ENCODE measurements around the gene MRPL49. TPM values are rescaled to one million over a fixed set of nuclear protein-coding genes. Genes with fewer than 3 reads are reported as not detected.

The MRPL49 gene
- total and polyA plus RNA-seq, 2 of the 13 experiments (the other 11 are each of a cell fraction or from before 2014, with no cell fraction given), result 39.2 to 53.3 TPM

DNA sequence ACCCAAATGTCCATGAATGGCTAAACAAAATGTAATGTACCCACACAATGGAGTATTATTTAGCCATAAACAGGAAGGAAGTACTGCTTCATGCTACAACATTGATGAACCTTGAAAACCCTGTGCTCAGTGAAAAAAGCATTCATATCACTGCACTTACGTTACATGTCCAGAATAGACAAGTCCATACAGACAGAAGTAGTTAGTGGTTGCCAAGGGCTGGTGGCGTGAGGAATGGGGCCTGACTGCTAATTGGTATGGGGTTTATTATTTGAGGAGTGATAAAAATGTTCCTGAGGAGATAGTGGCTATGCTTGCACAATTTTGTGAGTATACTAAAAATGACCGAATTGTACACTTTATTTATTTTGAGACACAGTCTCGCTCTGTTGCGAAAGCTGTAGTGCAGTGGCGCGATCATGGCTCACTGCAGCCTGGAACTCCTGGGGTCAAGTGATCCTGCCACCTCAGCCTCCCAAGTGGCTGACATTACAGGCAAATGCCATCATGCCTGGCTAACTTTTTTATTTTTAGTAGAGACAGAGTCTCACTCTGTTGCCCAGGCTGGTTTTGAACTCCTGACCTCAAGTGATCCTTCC is 19.9 kb downstream of the MRPL49 start (continued):
- TF ChIP-seq, protein P1, sequence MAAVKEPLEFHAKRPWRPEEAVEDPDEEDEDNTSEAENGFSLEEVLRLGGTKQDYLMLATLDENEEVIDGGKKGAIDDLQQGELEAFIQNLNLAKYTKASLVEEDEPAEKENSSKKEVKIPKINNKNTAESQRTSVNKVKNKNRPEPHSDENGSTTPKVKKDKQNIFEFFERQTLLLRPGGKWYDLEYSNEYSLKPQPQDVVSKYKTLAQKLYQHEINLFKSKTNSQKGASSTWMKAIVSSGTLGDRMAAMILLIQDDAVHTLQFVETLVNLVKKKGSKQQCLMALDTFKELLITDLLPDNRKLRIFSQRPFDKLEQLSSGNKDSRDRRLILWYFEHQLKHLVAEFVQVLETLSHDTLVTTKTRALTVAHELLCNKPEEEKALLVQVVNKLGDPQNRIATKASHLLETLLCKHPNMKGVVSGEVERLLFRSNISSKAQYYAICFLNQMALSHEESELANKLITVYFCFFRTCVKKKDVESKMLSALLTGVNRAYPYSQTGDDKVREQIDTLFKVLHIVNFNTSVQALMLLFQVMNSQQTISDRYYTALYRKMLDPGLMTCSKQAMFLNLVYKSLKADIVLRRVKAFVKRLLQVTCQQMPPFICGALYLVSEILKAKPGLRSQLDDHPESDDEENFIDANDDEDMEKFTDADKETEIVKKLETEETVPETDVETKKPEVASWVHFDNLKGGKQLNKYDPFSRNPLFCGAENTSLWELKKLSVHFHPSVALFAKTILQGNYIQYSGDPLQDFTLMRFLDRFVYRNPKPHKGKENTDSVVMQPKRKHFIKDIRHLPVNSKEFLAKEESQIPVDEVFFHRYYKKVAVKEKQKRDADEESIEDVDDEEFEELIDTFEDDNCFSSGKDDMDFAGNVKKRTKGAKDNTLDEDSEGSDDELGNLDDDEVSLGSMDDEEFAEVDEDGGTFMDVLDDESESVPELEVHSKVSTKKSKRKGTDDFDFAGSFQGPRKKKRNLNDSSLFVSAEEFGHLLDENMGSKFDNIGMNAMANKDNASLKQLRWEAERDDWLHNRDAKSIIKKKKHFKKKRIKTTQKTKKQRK (IDR thresholded peaks at IDR 0.05; ENCODE audit: low read length), result no peak
- TF ChIP-seq, protein P2, sequence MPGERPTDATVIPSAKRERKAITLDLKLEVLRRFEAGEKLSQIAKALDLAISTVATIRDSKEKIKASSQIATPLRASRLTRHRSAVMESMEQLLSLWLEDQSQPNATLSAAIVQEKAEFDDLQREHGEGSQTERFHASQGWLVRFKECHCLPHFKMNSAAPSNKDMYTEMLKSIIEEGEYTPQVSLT (CRISPR knock-in tag; IDR thresholded peaks at IDR 0.05; ENCODE audit: borderline replicate concordance, low read depth), result no peak
- TF ChIP-seq ZNF441 (CRISPR knock-in tag; IDR thresholded peaks at IDR 0.05; ENCODE audit: borderline replicate concordance) (no peak), KDM5B (CRISPR knock-in tag; IDR thresholded peaks at IDR 0.05; ENCODE audit: borderline replicate concordance) (no peak), TRIM24 (CRISPR knock-in tag; IDR thresholded peaks at IDR 0.05) (no peak), FOXO1 (CRISPR knock-in tag; IDR thresholded peaks at IDR 0.05) (no peak), RFX3 (CRISPR knock-in tag; IDR thresholded peaks at IDR 0.05) (no peak)
- TF ChIP-seq, protein P3, sequence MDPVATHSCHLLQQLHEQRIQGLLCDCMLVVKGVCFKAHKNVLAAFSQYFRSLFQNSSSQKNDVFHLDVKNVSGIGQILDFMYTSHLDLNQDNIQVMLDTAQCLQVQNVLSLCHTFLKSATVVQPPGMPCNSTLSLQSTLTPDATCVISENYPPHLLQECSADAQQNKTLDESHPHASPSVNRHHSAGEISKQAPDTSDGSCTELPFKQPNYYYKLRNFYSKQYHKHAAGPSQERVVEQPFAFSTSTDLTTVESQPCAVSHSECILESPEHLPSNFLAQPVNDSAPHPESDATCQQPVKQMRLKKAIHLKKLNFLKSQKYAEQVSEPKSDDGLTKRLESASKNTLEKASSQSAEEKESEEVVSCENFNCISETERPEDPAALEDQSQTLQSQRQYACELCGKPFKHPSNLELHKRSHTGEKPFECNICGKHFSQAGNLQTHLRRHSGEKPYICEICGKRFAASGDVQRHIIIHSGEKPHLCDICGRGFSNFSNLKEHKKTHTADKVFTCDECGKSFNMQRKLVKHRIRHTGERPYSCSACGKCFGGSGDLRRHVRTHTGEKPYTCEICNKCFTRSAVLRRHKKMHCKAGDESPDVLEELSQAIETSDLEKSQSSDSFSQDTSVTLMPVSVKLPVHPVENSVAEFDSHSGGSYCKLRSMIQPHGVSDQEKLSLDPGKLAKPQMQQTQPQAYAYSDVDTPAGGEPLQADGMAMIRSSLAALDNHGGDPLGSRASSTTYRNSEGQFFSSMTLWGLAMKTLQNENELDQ (CRISPR knock-in tag; IDR thresholded peaks at IDR 0.05; ENCODE audit: borderline replicate concordance), result no peak

Measured in HepG2 (cell line).